RWPE2 (cell line): ENCODE measurements around the gene MAPT.

Experiments used
- ATAC-seq: fragments of 200-7000 bp; cut with Tn5 transposase; 3 replicates; pipeline ENCODE4 v1.9.1; 2021; ENCODE audit warnings: low read depth
- DNase-seq: peaks from one replicate; pipeline ENCODE4 v3.0.0-alpha.2; 2020; ENCODE audit warnings: low spot score
- H3K27ac ChIP-seq: fragments of 450-650 bp; 2 replicates; pipeline ENCODE4 v1.5.1; 2017; ENCODE audit warnings: mild to moderate bottlenecking; ENCODE audit not compliant: poor library complexity, severe bottlenecking
- H3K27me3 ChIP-seq: fragments of 250-450 bp; sonication (Bioruptor Pico); 2 replicates; pipeline ENCODE4 v1.5.1; 2021; ENCODE audit warnings: mild to moderate bottlenecking, moderate library complexity; ENCODE audit not compliant: insufficient read depth, poor library complexity, severe bottlenecking
- H3K36me3 ChIP-seq: fragments of 250-450 bp; sonication (Bioruptor Pico); 2 replicates; pipeline ENCODE4 v1.5.1; 2020; ENCODE audit warnings: low read depth, mild to moderate bottlenecking, moderate library complexity
- H3K4me1 ChIP-seq: fragments of 250-450 bp; sonication (Bioruptor Pico); 2 replicates; pipeline ENCODE4 v1.5.1; 2021; ENCODE audit warnings: mild to moderate bottlenecking, moderate library complexity; ENCODE audit not compliant: insufficient read depth, poor library complexity, severe bottlenecking
- H3K4me3 ChIP-seq: fragments of 250-450 bp; sonication (Bioruptor Pico); 2 replicates; pipeline ENCODE4 v1.5.1; 2021; ENCODE audit warnings: mild to moderate bottlenecking, moderate library complexity; ENCODE audit not compliant: severe bottlenecking
- H3K9me3 ChIP-seq: fragments of 250-450 bp; sonication (Bioruptor Pico); 2 replicates; pipeline ENCODE4 v1.5.1; 2021; ENCODE audit warnings: mild to moderate bottlenecking, moderate library complexity; ENCODE audit not compliant: severe bottlenecking
- CTCF ChIP-seq: fragments of 450-650 bp; IDR thresholded peaks from one replicate; pipeline ENCODE4 v1.5.1; 2017; ENCODE audit warnings: mild to moderate bottlenecking, moderate library complexity; ENCODE audit not compliant: poor library complexity, severe bottlenecking

Gene MAPT

GRCh38 chr17:46007461-46007965 lies 113.2 kb downstream of the MAPT start:
- TF ChIP-seq CTCF: no peak
- DNase-seq (no peak), ATAC-seq (no peak)
- no peaks in the 10 kb centered on the region for H3K4me1 ChIP-seq
- H3K27me3 ChIP-seq: no peaks in the 10 kb centered on the region
- H3K4me3 ChIP-seq: no peak overlapping the region
- no peak overlapping the region for H3K27ac ChIP-seq
- H3K9me3 ChIP-seq: no peaks in the 10 kb centered on the region
- no peaks in the 10 kb centered on the region for H3K36me3 ChIP-seq

- no peak for ATAC-seq
- DNase-seq: no peak
- TF ChIP-seq CTCF: no peak
- no peaks in the 10 kb centered on the region for H3K4me1 ChIP-seq
- no peaks in the 10 kb centered on the region for H3K9me3 ChIP-seq
- no peak overlapping the region for H3K4me3 ChIP-seq
- no peaks in the 10 kb centered on the region for H3K27me3 ChIP-seq
- no peaks in the 10 kb centered on the region for H3K36me3 ChIP-seq
- H3K27ac ChIP-seq: no peak overlapping the region
Observed at GRCh38 chr17:46008591-46008990, 114.2 kb downstream of the MAPT start.

DNA sequence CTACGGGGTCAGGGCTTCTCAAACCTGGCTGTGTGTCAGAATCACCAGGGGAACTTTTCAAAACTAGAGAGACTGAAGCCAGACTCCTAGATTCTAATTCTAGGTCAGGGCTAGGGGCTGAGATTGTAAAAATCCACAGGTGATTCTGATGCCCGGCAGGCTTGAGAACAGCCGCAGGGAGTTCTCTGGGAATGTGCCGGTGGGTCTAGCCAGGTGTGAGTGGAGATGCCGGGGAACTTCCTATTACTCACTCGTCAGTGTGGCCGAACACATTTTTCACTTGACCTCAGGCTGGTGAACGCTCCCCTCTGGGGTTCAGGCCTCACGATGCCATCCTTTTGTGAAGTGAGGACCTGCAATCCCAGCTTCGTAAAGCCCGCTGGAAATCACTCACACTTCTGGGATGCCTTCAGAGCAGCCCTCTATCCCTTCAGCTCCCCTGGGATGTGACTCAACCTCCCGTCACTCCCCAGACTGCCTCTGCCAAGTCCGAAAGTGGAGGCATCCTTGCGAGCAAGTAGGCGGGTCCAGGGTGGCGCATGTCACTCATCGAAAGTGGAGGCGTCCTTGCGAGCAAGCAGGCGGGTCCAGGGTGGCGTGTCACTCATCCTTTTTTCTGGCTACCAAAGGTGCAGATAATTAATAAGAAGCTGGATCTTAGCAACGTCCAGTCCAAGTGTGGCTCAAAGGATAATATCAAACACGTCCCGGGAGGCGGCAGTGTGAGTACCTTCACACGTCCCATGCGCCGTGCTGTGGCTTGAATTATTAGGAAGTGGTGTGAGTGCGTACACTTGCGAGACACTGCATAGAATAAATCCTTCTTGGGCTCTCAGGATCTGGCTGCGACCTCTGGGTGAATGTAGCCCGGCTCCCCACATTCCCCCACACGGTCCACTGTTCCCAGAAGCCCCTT lies 115.6 kb downstream of the MAPT start:
- Histone ChIP-seq H3K27ac (no peak overlapping the region), H3K9me3 (no peaks in the 10 kb centered on the region), H3K4me3 (no peak overlapping the region), H3K4me1 (no peaks in the 10 kb centered on the region), H3K36me3 (no peaks in the 10 kb centered on the region), H3K27me3 (no peaks in the 10 kb centered on the region)
- DNase-seq (no peak), ATAC-seq (peak; percentile 81)
- no peak for TF ChIP-seq CTCF

DNA sequence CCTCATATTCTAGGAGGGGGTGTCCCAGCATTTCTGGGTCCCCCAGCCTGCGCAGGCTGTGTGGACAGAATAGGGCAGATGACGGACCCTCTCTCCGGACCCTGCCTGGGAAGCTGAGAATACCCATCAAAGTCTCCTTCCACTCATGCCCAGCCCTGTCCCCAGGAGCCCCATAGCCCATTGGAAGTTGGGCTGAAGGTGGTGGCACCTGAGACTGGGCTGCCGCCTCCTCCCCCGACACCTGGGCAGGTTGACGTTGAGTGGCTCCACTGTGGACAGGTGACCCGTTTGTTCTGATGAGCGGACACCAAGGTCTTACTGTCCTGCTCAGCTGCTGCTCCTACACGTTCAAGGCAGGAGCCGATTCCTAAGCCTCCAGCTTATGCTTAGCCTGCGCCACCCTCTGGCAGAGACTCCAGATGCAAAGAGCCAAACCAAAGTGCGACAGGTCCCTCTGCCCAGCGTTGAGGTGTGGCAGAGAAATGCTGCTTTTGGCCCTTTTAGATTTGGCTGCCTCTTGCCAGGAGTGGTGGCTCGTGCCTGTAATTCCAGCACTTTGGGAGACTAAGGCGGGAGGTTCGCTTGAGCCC lies 116.3 kb downstream of the MAPT start:
- DNase-seq: no peak

More for the DNA sequence above, 116.3 kb downstream of the MAPT start:
- Histone ChIP-seq H3K36me3 (no peaks in the 10 kb centered on the region), H3K4me3 (no peak overlapping the region), H3K9me3 (no peaks in the 10 kb centered on the region), H3K27ac (no peak overlapping the region), H3K4me1 (no peaks in the 10 kb centered on the region), H3K27me3 (no peaks in the 10 kb centered on the region)
- TF ChIP-seq CTCF: no peak
- ATAC-seq: no peak
